Measurements from ENCODE around the gene SNX32. TPM values are rescaled to one million over a fixed set of nuclear protein-coding genes. Genes with fewer than 3 reads are reported as not detected.

Gene SNX32
- polyA plus RNA-seq, 2 of the 4 experiments (the other 2 are of a cell fraction), result 0.08 TPM; not detected in 1

DNA sequence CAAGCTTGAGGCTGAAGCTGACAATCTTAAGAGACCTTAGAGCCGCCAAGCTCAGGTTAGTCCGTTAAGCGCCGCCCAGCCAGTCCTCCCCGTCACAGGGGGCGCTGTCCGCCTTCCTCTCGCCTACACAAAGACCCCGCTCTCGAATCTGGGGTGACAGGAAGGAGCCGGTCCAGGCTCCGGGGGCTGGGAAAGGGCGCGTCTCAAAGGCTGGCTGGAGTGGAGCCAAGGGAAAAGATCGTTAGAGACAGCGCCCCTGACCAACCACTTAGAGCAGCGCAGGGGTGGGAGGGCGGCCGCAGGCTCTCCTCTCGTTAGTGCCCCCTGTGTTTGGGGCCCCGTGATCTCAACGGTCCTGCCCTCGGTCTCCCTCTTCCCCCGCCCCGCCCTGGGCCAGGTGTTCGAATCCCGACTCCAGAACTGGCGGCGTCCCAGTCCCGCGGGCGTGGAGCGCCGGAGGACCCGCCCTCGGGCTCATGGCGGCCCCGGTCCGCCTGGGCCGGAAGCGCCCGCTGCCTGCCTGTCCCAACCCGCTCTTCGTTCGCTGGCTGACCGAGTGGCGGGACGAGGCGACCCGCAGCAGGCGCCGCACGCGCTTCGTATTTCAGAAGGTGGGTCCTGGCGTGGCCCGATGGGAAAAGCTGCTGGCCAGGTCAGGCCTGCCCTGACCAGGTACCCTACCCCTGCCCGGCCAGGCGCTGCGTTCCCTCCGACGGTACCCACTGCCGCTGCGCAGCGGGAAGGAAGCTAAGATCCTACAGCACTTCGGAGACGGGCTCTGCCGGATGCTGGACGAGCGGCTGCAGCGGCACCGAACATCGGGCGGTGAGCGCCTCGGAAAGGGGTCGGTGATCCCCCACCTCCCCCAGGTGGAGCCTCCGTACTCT, 26.8 kb downstream of the SNX32 start, which contains the start of gene MUS81 (continued):
- TF ChIP-seq, protein P1, sequence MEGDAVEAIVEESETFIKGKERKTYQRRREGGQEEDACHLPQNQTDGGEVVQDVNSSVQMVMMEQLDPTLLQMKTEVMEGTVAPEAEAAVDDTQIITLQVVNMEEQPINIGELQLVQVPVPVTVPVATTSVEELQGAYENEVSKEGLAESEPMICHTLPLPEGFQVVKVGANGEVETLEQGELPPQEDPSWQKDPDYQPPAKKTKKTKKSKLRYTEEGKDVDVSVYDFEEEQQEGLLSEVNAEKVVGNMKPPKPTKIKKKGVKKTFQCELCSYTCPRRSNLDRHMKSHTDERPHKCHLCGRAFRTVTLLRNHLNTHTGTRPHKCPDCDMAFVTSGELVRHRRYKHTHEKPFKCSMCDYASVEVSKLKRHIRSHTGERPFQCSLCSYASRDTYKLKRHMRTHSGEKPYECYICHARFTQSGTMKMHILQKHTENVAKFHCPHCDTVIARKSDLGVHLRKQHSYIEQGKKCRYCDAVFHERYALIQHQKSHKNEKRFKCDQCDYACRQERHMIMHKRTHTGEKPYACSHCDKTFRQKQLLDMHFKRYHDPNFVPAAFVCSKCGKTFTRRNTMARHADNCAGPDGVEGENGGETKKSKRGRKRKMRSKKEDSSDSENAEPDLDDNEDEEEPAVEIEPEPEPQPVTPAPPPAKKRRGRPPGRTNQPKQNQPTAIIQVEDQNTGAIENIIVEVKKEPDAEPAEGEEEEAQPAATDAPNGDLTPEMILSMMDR (IDR thresholded peaks at IDR 0.05), result peak; percentile 85
- TF ChIP-seq POLR2AphosphoS2 (conservative IDR thresholded peaks at IDR 0.05; ENCODE audit: low read length), result no peak
- TF ChIP-seq POLR2A (IDR thresholded peaks at IDR 0.05; ENCODE audit: low read length), result peak; percentile 63
- no peak for TF ChIP-seq SREBF2 (IDR thresholded peaks at IDR 0.05)
- no peak for TF ChIP-seq NFE2L2 (conservative IDR thresholded peaks at IDR 0.05; ENCODE audit: low read length)
- no peak for TF ChIP-seq FOSL2 (IDR thresholded peaks at IDR 0.05)
- no peak for TF ChIP-seq FOSL2 (CRISPR knock-in tag; IDR thresholded peaks at IDR 0.05)
- TF ChIP-seq EHMT2 (IDR thresholded peaks at IDR 0.05; ENCODE audit: low read depth), result no peak
- TF ChIP-seq, protein P2, sequence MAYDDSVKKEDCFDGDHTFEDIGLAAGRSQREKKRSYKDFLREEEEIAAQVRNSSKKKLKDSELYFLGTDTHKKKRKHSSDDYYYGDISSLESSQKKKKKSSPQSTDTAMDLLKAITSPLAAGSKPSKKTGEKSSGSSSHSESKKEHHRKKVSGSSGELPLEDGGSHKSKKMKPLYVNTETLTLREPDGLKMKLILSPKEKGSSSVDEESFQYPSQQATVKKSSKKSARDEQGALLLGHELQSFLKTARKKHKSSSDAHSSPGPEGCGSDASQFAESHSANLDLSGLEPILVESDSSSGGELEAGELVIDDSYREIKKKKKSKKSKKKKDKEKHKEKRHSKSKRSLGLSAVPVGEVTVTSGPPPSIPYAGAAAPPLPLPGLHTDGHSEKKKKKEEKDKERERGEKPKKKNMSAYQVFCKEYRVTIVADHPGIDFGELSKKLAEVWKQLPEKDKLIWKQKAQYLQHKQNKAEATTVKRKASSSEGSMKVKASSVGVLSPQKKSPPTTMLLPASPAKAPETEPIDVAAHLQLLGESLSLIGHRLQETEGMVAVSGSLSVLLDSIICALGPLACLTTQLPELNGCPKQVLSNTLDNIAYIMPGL (CRISPR knock-in tag; IDR thresholded peaks at IDR 0.05; ENCODE audit: borderline replicate concordance), result no peak
- peak; percentile 53; the same call in 1 of the 2 replicates for TF ChIP-seq MAZ (IDR thresholded peaks at IDR 0.05; ENCODE audit: borderline replicate concordance, low read depth, low read length)
- no peak for TF ChIP-seq HOXB5 (CRISPR knock-in tag; IDR thresholded peaks at IDR 0.05)
- peak; percentile 22; the same call in 1 of the 2 replicates for TF ChIP-seq MYC (IDR thresholded peaks at IDR 0.05; ENCODE audit: borderline replicate concordance, low read length)
- no peak for TF ChIP-seq TFCP2L1 (CRISPR knock-in tag; IDR thresholded peaks at IDR 0.05)
- no peak for TF ChIP-seq JUNB (IDR thresholded peaks at IDR 0.05)
- TF ChIP-seq MAFK (IDR thresholded peaks at IDR 0.05; ENCODE audit: partially characterized antibody), result no peak
- no peak for TF ChIP-seq CEBPB (IDR thresholded peaks at IDR 0.05)
- no peak for TF ChIP-seq KDM5A (IDR thresholded peaks at IDR 0.05)
- no peak; the same call in 1 of the 2 replicates for TF ChIP-seq FOXS1 (CRISPR knock-in tag; IDR thresholded peaks at IDR 0.05)
- TF ChIP-seq ZC3H11A (IDR thresholded peaks at IDR 0.05), result no peak
- TF ChIP-seq, protein P3, sequence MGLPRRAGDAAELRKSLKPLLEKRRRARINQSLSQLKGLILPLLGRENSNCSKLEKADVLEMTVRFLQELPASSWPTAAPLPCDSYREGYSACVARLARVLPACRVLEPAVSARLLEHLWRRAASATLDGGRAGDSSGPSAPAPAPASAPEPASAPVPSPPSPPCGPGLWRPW (IDR thresholded peaks at IDR 0.05), result no peak
- no peak for TF ChIP-seq NR3C1 (IDR thresholded peaks at IDR 0.05)
- TF ChIP-seq ZSCAN20 (CRISPR knock-in tag; IDR thresholded peaks at IDR 0.05), result no peak
- TF ChIP-seq, protein P4, sequence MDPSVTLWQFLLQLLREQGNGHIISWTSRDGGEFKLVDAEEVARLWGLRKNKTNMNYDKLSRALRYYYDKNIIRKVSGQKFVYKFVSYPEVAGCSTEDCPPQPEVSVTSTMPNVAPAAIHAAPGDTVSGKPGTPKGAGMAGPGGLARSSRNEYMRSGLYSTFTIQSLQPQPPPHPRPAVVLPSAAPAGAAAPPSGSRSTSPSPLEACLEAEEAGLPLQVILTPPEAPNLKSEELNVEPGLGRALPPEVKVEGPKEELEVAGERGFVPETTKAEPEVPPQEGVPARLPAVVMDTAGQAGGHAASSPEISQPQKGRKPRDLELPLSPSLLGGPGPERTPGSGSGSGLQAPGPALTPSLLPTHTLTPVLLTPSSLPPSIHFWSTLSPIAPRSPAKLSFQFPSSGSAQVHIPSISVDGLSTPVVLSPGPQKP (IDR thresholded peaks at IDR 0.05; ENCODE audit: low read depth, low read length), result no peak
- TF ChIP-seq RFX5 (IDR thresholded peaks at IDR 0.05), result no peak
- no peak for TF ChIP-seq GATA3 (IDR thresholded peaks at IDR 0.05; ENCODE audit: borderline replicate concordance)
- TF ChIP-seq FOSB (CRISPR knock-in tag; IDR thresholded peaks at IDR 0.05), result no peak
- TF ChIP-seq HDAC2 (IDR thresholded peaks at IDR 0.05), result no peak
- TF ChIP-seq HOXB13 (CRISPR knock-in tag; IDR thresholded peaks at IDR 0.05; ENCODE audit: low read depth), result no peak
